Neural crest cell (in vitro differentiated cells): ENCODE measurements around the gene TMCC2. TPM values are rescaled to one million over a fixed set of nuclear protein-coding genes. Genes with fewer than 3 reads are reported as not detected.

ENCODE experiments used
- DNase-seq: peaks from one replicate; pipeline ENCODE4 v3.0.0; 2021; ENCODE audit warnings: low read depth, mixed read lengths, low spot score
- H3K27ac Mint-ChIP-seq: one replicate; pipeline ENCODE4 v1.8.0; 2021; ENCODE audit warnings: mild to moderate bottlenecking, mixed read lengths; ENCODE audit not compliant: unreplicated experiment
- H3K27me3 Mint-ChIP-seq: 2 replicates; pipeline ENCODE4 v1.8.0; 2021; ENCODE audit warnings: low read depth, mild to moderate bottlenecking, mixed read lengths
- H3K36me3 Mint-ChIP-seq: 2 replicates; pipeline ENCODE4 v1.8.0; 2021; ENCODE audit warnings: low read depth, mild to moderate bottlenecking, mixed read lengths
- H3K4me1 Mint-ChIP-seq: 2 replicates; pipeline ENCODE4 v1.8.0; 2021; ENCODE audit warnings: mixed read lengths
- H3K4me3 Mint-ChIP-seq: one replicate; pipeline ENCODE4 v1.8.0; 2021; ENCODE audit warnings: mild to moderate bottlenecking, mixed read lengths
- H3K9me3 Mint-ChIP-seq: 2 replicates; pipeline ENCODE4 v1.8.0; 2021; ENCODE audit warnings: mixed read lengths
- CTCF ChIP-seq: fragments of 200-600 bp; sonication (generic); conservative IDR thresholded peaks from 2 replicates; pipeline ENCODE4 v1.5.0; 2021; ENCODE audit warnings: antibody characterized with exemption, mild to moderate bottlenecking
- total RNA-seq: library from RNA; stranded (reverse); gene quantifications from 2 replicates; pipeline ENCODE4 v1.2.1, GENCODE V29; 2021

Gene TMCC2
- total RNA-seq, 1 donor from 2014 or later, result 16.1 TPM

GRCh38 chr1:205319081-205320018 is 91.6 kb downstream of the TMCC2 start:
- TF ChIP-seq CTCF, result no peak
- Mint-ChIP-seq H3K27ac (peak overlapping the region; percentile 86), H3K4me3 (peak overlapping the region; percentile 96), H3K4me1 (peaks cover 69% of the 10 kb centered on the region), H3K36me3 (peaks cover 2% of the 10 kb centered on the region), H3K27me3 (no peaks in the 10 kb centered on the region), H3K9me3 (no peaks in the 10 kb centered on the region)
- no peak for DNase-seq

- Mint-ChIP-seq H3K4me3 (peak within 1 kb of the TSS; percentile 96), H3K27ac (peak within 1 kb of the TSS; percentile 85), H3K9me3 (no peaks in the 10 kb centered on the region), H3K36me3 (peaks cover 2% of the 10 kb centered on the region), H3K27me3 (no peaks in the 10 kb centered on the region), H3K4me1 (peaks cover 60% of the 10 kb centered on the region)
- peak; percentile 93 for DNase-seq
- peak; percentile 53 for TF ChIP-seq CTCF
Measured at GRCh38 chr1:205321162-205321958, 93.6 kb downstream of the TMCC2 start, which contains the start of gene NUAK2. TSS of gene NUAK2 (minus strand) at chr1:205321745. CDS start at chr1:205321628, 117 bp downstream.

GRCh38 chr1:205321959-205322283 is 94.2 kb downstream of the TMCC2 start:
- no peaks in the 10 kb centered on the region for H3K27me3 Mint-ChIP-seq
- H3K27ac Mint-ChIP-seq, result no peak overlapping the region
- no peaks in the 10 kb centered on the region for H3K9me3 Mint-ChIP-seq
- H3K36me3 Mint-ChIP-seq, result peaks cover 2% of the 10 kb centered on the region
- DNase-seq, result no peak
- no peak for TF ChIP-seq CTCF
- H3K4me1 Mint-ChIP-seq, result peaks cover 56% of the 10 kb centered on the region
- peak overlapping the region; percentile 84 for H3K4me3 Mint-ChIP-seq

Other genes with a start within 250 kb of the TMCC2 start
- 24.9 and 26.3 TPM in 2 replicates for gene CNTN2, start 184.7 kb upstream of the TMCC2 start, total RNA-seq
- gene TMEM81, start 143.5 kb upstream of the TMCC2 start, total RNA-seq, result 5.4 and 6.7 TPM in 2 replicates
- 22.8 and 24.1 TPM in 2 replicates for gene RBBP5, start 106.0 kb upstream of the TMCC2 start, total RNA-seq
- 14.8 and 17.0 TPM in 2 replicates for gene DSTYK, start 16.2 kb upstream of the TMCC2 start, total RNA-seq
- 14.7 and 15.4 TPM in 2 replicates for gene NUAK2, start 93.8 kb downstream of the TMCC2 start, total RNA-seq
- gene KLHDC8A, start 129.0 kb downstream of the TMCC2 start, total RNA-seq, result 46.6 and 46.7 TPM in 2 replicates
- 10.2 and 10.7 TPM in 2 replicates for gene LEMD1, start 194.1 kb downstream of the TMCC2 start, total RNA-seq
- gene BLACAT1, start 228.1 kb downstream of the TMCC2 start, total RNA-seq, result 3.8 and 3.9 TPM in 2 replicates